ENCODE results near the gene RAPGEF4. TPM values are rescaled to one million over a fixed set of nuclear protein-coding genes. Genes with fewer than 3 reads are reported as not detected.

The RAPGEF4 gene
- total and polyA plus RNA-seq, 2 of the 8 experiments (the other 6 are each of a cell fraction or from before 2014, with no cell fraction given), result 1.2 to 2.6 TPM

DNA sequence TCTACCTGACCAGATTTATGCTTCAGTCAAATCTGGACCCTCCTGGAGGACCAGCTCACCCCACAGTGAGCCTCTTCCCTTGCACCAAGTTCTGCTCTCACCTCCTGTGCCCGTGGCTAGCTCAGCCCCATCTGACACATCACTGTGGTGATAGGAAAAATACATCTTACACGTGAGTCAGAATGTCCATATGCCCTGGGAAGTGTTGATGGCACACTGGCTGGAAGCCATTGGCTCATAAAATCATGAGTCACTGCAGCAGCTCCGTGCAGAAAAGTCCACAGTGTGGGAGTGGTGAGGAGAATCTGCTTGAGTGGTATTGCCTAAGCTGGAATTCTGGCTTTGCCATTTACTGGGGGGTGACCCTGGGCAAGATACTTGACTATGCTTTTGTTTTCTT lies 42.6 kb upstream of the RAPGEF4 start (continued):
- TF ChIP-seq, protein P1, sequence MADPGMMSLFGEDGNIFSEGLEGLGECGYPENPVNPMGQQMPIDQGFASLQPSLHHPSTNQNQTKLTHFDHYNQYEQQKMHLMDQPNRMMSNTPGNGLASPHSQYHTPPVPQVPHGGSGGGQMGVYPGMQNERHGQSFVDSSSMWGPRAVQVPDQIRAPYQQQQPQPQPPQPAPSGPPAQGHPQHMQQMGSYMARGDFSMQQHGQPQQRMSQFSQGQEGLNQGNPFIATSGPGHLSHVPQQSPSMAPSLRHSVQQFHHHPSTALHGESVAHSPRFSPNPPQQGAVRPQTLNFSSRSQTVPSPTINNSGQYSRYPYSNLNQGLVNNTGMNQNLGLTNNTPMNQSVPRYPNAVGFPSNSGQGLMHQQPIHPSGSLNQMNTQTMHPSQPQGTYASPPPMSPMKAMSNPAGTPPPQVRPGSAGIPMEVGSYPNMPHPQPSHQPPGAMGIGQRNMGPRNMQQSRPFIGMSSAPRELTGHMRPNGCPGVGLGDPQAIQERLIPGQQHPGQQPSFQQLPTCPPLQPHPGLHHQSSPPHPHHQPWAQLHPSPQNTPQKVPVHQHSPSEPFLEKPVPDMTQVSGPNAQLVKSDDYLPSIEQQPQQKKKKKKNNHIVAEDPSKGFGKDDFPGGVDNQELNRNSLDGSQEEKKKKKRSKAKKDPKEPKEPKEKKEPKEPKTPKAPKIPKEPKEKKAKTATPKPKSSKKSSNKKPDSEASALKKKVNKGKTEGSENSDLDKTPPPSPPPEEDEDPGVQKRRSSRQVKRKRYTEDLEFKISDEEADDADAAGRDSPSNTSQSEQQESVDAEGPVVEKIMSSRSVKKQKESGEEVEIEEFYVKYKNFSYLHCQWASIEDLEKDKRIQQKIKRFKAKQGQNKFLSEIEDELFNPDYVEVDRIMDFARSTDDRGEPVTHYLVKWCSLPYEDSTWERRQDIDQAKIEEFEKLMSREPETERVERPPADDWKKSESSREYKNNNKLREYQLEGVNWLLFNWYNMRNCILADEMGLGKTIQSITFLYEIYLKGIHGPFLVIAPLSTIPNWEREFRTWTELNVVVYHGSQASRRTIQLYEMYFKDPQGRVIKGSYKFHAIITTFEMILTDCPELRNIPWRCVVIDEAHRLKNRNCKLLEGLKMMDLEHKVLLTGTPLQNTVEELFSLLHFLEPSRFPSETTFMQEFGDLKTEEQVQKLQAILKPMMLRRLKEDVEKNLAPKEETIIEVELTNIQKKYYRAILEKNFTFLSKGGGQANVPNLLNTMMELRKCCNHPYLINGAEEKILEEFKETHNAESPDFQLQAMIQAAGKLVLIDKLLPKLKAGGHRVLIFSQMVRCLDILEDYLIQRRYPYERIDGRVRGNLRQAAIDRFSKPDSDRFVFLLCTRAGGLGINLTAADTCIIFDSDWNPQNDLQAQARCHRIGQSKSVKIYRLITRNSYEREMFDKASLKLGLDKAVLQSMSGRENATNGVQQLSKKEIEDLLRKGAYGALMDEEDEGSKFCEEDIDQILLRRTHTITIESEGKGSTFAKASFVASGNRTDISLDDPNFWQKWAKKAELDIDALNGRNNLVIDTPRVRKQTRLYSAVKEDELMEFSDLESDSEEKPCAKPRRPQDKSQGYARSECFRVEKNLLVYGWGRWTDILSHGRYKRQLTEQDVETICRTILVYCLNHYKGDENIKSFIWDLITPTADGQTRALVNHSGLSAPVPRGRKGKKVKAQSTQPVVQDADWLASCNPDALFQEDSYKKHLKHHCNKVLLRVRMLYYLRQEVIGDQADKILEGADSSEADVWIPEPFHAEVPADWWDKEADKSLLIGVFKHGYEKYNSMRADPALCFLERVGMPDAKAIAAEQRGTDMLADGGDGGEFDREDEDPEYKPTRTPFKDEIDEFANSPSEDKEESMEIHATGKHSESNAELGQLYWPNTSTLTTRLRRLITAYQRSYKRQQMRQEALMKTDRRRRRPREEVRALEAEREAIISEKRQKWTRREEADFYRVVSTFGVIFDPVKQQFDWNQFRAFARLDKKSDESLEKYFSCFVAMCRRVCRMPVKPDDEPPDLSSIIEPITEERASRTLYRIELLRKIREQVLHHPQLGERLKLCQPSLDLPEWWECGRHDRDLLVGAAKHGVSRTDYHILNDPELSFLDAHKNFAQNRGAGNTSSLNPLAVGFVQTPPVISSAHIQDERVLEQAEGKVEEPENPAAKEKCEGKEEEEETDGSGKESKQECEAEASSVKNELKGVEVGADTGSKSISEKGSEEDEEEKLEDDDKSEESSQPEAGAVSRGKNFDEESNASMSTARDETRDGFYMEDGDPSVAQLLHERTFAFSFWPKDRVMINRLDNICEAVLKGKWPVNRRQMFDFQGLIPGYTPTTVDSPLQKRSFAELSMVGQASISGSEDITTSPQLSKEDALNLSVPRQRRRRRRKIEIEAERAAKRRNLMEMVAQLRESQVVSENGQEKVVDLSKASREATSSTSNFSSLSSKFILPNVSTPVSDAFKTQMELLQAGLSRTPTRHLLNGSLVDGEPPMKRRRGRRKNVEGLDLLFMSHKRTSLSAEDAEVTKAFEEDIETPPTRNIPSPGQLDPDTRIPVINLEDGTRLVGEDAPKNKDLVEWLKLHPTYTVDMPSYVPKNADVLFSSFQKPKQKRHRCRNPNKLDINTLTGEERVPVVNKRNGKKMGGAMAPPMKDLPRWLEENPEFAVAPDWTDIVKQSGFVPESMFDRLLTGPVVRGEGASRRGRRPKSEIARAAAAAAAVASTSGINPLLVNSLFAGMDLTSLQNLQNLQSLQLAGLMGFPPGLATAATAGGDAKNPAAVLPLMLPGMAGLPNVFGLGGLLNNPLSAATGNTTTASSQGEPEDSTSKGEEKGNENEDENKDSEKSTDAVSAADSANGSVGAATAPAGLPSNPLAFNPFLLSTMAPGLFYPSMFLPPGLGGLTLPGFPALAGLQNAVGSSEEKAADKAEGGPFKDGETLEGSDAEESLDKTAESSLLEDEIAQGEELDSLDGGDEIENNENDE (IDR thresholded peaks at IDR 0.05; ENCODE audit: insufficient replicate concordance, low read length), result no peak
- no peak for TF ChIP-seq POLR2AphosphoS5 (IDR thresholded peaks at IDR 0.05; ENCODE audit: low read depth, low read length)
- no peak for TF ChIP-seq CREB1 (IDR thresholded peaks at IDR 0.05)
- no peak for TF ChIP-seq POLR2A (IDR thresholded peaks at IDR 0.05; ENCODE audit: control extremely low read depth in 1 of 2, low read depth in 2 of 2, low read length in 2 of 2)
- TF ChIP-seq RBBP5 (IDR thresholded peaks at IDR 0.05; ENCODE audit: borderline replicate concordance, low read depth, low read length), result no peak
- no peak for TF ChIP-seq PHF8 (conservative IDR thresholded peaks at IDR 0.05; ENCODE audit: low read depth, low read length)
- no peak for TF ChIP-seq TCF12 (IDR thresholded peaks at IDR 0.05; ENCODE audit: low read depth, low read length)
- TF ChIP-seq RNF2 (IDR thresholded peaks at IDR 0.05; ENCODE audit: borderline replicate concordance, low read depth, low read length, missing control alignments, poor library complexity, severe bottlenecking), result no peak
- no peak for TF ChIP-seq BACH1 (IDR thresholded peaks at IDR 0.05; ENCODE audit: low read length)
- no peak for TF ChIP-seq SIRT6 (IDR thresholded peaks at IDR 0.05; ENCODE audit: low read length)
- TF ChIP-seq CBX8 (IDR thresholded peaks at IDR 0.05; ENCODE audit: borderline replicate concordance, low read depth, low read length), result no peak
- TF ChIP-seq YY1 (IDR thresholded peaks at IDR 0.05; ENCODE audit: low read depth, low read length), result no peak
- TF ChIP-seq SAP30 (IDR thresholded peaks at IDR 0.05; ENCODE audit: insufficient read depth, insufficient replicate concordance, low read length), result no peak

All from H1 (cell line).